SH-SY5Y (cell line): Measurements from ENCODE around the gene LMNA.

ENCODE experiments used
- GATA2 ChIP-seq: IDR thresholded peaks from 2 replicates; pipeline ENCODE4 v1.6.1; 2011; ENCODE audit warnings: mild to moderate bottlenecking, low read depth, low read length
- GATA3 ChIP-seq: IDR thresholded peaks from 2 replicates; pipeline ENCODE4 v1.6.1; 2011; ENCODE audit warnings: low read depth, mild to moderate bottlenecking, low read length, moderate library complexity

DNA sequence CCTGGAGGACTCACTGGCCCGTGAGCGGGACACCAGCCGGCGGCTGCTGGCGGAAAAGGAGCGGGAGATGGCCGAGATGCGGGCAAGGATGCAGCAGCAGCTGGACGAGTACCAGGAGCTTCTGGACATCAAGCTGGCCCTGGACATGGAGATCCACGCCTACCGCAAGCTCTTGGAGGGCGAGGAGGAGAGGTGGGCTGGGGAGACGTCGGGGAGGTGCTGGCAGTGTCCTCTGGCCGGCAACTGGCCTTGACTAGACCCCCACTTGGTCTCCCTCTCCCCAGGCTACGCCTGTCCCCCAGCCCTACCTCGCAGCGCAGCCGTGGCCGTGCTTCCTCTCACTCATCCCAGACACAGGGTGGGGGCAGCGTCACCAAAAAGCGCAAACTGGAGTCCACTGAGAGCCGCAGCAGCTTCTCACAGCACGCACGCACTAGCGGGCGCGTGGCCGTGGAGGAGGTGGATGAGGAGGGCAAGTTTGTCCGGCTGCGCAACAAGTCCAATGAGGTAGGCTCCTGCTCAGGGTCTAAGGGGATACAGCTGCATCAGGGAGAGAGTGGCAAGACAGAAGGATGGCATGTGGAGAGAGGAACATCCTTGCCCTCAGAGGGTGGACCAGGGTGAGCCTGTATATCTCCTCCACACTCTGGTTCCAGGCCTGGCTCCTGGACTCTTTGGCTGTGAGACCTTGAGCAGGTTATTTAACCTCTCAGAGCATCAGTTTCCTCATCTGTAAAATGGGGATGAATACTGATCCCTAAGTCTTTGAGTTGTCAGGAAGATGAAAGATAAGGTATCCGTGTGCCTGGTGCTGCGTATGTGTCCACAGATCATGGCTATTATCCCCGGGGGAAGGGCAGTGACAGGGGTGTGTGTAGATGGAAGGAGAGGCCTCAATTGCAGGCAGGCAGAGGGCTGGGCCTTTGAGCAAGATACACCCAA, 21.7 kb downstream of the LMNA start:
- TF ChIP-seq GATA2, result no peak
- TF ChIP-seq GATA3, result no peak
